ENCODE data around the gene SYT8. TPM values are rescaled to one million over a fixed set of nuclear protein-coding genes. Genes with fewer than 3 reads are reported as not detected.

The SYT8 gene
- total RNA-seq, 1 donor from 2014 or later: not detected

GRCh38 chr11:1844221-1845094 lies 9.7 kb downstream of the SYT8 start:
- peak; percentile 28 to 69 for DNase-seq (ENCODE audit: low read depth in 2 of 2)

GRCh38 chr11:1845095-1845429 lies 10.3 kb downstream of the SYT8 start:
- DNase-seq (ENCODE audit: low read depth in 2 of 2): no peak

- no peak for DNase-seq (ENCODE audit: low read depth in 2 of 2)
Measured at GRCh38 chr11:1845561-1846452, 11.0 kb downstream of the SYT8 start.

GRCh38 chr11:1846453-1846932 lies 11.7 kb downstream of the SYT8 start:
- no peak for DNase-seq (ENCODE audit: low read depth in 2 of 2)

GRCh38 chr11:1847006-1847735 lies 12.4 kb downstream of the SYT8 start:
- no peak for DNase-seq (ENCODE audit: low read depth in 2 of 2)

GRCh38 chr11:1847926-1848639 lies 13.3 kb downstream of the SYT8 start:
- DNase-seq (ENCODE audit: low read depth in 2 of 2): no peak

- no peak for DNase-seq (ENCODE audit: low read depth in 2 of 2)
Measured at GRCh38 chr11:1848640-1849430, 14.0 kb downstream of the SYT8 start.

- DNase-seq (ENCODE audit: low read depth in 2 of 2): no peak
Measured at GRCh38 chr11:1851468-1852180, 16.8 kb downstream of the SYT8 start.

- DNase-seq (ENCODE audit: low read depth in 2 of 2): no peak
Measured at GRCh38 chr11:1852271-1852876, 17.6 kb downstream of the SYT8 start.

- no peak for DNase-seq (ENCODE audit: low read depth in 2 of 2)
Measured at GRCh38 chr11:1852877-1853276, 18.1 kb downstream of the SYT8 start, which contains the start of gene LSP1. Gene LSP1 (plus strand): TSS chr11:1853084. CDS start chr11:1853145, 61 bp downstream.

GRCh38 chr11:1853376-1854131 lies 18.8 kb downstream of the SYT8 start:
- no peak for DNase-seq (ENCODE audit: low read depth in 2 of 2)

- DNase-seq (ENCODE audit: low read depth in 2 of 2): no peak
Measured at GRCh38 chr11:1854132-1854948, 19.6 kb downstream of the SYT8 start.

- no peak for DNase-seq (ENCODE audit: low read depth in 2 of 2)
Measured at GRCh38 chr11:1854949-1855885, 20.4 kb downstream of the SYT8 start.

- no peak for DNase-seq (ENCODE audit: low read depth in 2 of 2)
Measured at GRCh38 chr11:1855886-1856265, 21.1 kb downstream of the SYT8 start.

- no peak for DNase-seq (ENCODE audit: low read depth in 2 of 2)
Measured at GRCh38 chr11:1856306-1857005, 21.7 kb downstream of the SYT8 start.

GRCh38 chr11:1857064-1857463 lies 22.3 kb downstream of the SYT8 start:
- no peak for DNase-seq (ENCODE audit: low read depth in 2 of 2)

Measured in lung microvascular endothelial cell (primary cell).